ENCODE measurements around the gene PLEKHG4.
A peak's percentile ranks its signal among the peaks of the same experiment; 100 is the strongest.

Gene PLEKHG4, protein sequence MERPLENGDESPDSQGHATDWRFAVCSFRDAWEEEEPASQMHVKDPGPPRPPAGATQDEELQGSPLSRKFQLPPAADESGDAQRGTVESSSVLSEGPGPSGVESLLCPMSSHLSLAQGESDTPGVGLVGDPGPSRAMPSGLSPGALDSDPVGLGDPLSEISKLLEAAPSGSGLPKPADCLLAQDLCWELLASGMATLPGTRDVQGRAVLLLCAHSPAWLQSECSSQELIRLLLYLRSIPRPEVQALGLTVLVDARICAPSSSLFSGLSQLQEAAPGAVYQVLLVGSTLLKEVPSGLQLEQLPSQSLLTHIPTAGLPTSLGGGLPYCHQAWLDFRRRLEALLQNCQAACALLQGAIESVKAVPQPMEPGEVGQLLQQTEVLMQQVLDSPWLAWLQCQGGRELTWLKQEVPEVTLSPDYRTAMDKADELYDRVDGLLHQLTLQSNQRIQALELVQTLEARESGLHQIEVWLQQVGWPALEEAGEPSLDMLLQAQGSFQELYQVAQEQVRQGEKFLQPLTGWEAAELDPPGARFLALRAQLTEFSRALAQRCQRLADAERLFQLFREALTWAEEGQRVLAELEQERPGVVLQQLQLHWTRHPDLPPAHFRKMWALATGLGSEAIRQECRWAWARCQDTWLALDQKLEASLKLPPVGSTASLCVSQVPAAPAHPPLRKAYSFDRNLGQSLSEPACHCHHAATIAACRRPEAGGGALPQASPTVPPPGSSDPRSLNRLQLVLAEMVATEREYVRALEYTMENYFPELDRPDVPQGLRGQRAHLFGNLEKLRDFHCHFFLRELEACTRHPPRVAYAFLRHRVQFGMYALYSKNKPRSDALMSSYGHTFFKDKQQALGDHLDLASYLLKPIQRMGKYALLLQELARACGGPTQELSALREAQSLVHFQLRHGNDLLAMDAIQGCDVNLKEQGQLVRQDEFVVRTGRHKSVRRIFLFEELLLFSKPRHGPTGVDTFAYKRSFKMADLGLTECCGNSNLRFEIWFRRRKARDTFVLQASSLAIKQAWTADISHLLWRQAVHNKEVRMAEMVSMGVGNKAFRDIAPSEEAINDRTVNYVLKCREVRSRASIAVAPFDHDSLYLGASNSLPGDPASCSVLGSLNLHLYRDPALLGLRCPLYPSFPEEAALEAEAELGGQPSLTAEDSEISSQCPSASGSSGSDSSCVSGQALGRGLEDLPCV

GRCh38 chr16:67279296-67280089 lies at the start of gene PLEKHG4:
PLEKHG4 (plus strand) TSS chr16:67279532; CDS start chr16:67280045, 513 bp downstream.
- peak; percentile 23 for DNase-seq

DNA sequence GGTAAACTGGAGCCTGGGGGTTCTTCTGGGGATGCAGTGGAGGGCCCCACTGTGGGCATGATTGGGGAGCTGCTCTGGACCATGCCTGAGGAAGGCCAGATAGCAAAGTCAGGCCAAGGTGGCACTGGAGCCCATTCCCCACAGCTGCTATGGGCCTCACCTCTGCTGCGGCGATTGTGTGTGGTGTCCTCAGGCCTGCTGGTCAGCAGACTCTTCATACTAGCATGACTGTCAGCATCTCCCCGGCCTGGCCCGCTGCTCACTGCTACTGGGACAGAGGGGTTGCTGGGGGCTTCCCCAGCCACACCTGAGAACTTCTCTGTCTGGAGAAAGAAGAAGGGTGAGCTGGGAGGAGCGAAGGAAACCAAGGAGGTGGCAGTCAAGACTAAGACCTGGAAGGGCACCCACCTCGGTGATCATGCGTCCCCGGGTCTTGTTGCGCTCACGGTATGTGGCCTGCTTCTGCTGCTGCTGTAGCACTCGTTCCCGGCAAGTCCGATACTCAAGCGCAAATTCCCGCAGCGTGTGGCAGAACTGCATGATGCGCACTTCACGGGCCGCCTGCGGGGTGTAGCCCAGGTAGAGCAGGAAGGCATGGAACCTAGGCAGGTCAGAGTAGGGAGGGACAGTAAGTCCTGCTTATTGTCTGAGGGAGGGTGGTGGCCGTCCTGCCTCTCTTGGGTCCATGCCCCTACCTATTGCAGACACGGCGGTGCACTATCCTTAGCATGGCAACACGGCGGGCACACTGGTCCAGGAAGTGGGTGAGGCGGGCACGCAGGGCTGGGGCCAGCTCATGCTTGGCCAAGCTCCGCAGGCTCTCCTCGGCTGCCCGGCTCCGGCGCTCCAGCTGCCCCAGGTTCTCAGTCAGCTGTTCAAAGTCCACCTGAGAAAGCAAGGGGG lies 49.2 kb upstream of the PLEKHG4 start:
- DNase-seq = no peak

DNA sequence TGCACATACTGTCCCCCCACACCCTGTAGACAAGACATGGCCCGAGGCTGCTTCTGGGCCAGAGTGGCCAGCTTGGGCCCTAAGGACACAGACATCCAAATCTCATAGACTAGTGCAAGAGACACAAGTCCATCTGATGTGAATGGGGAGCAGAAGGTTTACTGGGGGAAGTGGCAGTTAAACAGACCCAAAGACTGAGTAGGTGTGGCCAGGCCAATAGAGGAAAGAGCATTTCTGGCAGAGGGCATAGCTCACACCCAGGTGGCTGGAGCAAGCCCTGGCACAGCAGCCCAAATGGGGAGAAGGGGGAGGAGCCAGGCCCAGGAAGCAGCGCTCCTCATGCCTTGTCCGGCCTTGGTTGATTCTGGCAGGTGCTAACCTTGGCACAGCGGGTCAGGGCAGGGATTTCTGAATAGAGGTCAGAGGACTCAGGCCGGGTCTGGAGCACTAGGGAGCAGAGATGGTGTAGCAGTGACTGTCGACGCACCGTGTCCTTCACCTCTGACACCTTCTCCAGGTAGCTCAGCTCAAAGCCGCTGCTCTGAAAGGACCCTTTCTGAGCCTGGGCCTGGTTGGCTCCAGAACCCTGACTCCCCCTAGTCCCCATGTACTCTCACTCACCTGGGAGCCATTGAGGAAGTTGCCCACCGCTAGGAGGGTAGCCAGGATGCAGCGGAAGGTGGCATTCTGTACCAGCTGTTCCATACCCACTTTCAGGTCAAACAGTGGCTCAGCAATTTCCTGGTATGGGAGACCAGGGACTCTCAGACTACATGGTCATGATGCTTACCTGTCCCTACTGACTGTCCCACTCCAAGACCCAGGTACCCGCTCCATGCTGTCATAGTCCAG lies 48.3 kb upstream of the PLEKHG4 start:
- no peak for DNase-seq

DNA sequence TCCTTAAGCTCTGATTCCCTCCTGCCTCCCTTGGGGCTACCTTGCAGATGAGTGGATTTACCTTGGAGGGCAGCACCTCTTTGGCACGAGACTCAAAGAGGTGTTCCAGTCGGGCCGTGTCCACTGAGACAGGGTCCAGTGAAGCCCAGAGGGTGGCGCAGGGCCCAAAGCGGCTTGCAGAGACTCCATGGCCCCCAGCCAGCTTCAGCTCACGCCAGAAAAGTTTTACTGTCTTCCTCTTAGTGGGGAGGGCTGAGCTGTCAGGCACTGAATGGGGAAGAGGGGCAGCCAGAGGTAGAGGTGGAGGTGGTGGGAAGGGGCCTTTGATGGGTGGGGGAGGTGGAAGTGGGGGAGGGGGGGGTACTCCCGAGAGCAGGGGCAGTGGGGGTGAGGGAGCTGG lies 45.7 kb upstream of the PLEKHG4 start:
- no peak for DNase-seq

GRCh38 chr16:67234180-67234597 lies 45.1 kb upstream of the PLEKHG4 start:
- no peak for DNase-seq

GRCh38 chr16:67235816-67236562 lies 43.3 kb upstream of the PLEKHG4 start:
- no peak for DNase-seq

GRCh38 chr16:67236563-67237395 lies 42.6 kb upstream of the PLEKHG4 start:
- DNase-seq = no peak

DNA sequence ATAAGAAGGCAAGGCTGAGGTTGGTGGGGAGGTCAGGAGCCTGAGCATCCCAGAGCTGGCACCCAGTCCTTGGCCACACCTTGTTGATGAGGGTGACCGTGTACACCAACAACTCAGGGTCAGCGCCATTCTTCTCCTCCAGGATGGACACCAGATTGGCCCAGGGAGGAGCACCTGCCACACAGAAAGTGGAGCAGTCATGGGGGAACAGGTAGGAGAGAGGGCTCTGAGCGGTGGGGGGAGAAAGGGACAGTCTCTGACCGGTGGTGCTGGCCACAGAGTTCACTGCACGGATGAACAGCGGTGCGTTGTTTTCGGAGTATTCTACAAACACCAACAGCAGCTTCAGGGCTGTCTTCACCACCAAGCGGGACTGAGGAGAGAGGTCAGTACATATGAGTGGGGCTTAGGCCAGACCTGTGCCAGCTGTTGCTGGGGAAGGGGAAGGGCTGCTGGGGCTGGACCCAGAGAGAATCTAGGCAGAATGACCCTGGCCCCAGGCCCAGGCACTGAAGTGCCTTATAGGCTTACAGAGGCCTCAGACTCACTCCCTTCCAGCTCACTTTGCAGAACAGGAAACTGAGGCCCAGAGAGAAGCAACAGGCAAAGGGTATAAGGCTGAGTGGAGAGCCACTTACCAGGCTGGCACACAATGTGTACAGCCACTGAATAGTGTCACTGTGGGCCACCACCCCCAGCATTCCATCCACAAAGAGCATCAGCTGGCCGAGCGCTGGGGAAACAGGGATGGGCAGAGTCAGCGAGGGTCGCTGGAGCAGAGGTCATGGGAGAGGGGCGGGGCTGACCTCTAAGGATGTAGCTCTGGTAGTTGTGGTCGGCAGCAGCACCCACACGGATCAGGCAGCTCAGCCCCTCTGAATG lies 41.7 kb upstream of the PLEKHG4 start:
- DNase-seq = no peak

DNA sequence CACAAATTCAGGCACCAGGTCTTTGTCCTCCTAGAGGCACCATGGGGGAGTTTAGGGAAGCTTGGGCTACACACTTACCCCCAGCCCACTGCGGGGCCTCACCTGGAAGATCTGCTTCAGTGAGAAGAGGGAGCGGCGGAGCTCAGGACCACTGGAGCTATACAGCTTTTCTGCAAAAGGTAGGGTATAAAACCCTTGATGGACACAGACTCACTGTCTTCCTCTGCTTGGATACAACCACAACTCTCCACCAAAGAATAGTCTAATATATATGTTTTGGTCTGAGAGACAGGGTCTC lies 41.1 kb upstream of the PLEKHG4 start:
- DNase-seq = no peak

- DNase-seq = no peak
Observed at GRCh38 chr16:67238806-67239470, 40.4 kb upstream of the PLEKHG4 start.

DNA sequence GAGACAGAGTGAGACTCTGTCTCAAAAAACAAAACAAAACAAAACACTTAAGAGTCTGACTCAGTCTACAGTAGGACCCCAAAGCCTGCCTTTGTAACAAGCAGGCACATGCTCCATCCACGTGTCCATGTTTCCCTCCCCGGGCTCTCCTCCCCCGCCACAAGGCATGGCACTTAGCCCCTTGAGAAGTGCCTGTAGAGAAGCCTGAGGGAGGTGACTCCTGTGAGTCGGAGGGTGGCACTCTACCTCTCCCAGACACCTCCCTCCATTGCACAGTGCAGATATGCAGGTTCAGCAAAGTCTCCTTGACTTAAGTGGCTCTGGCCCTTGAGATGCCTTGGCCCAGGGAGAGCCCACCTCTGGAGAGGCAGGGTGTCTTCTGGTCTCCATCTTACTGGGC lies 38.8 kb upstream of the PLEKHG4 start:
- no peak for DNase-seq

DNA sequence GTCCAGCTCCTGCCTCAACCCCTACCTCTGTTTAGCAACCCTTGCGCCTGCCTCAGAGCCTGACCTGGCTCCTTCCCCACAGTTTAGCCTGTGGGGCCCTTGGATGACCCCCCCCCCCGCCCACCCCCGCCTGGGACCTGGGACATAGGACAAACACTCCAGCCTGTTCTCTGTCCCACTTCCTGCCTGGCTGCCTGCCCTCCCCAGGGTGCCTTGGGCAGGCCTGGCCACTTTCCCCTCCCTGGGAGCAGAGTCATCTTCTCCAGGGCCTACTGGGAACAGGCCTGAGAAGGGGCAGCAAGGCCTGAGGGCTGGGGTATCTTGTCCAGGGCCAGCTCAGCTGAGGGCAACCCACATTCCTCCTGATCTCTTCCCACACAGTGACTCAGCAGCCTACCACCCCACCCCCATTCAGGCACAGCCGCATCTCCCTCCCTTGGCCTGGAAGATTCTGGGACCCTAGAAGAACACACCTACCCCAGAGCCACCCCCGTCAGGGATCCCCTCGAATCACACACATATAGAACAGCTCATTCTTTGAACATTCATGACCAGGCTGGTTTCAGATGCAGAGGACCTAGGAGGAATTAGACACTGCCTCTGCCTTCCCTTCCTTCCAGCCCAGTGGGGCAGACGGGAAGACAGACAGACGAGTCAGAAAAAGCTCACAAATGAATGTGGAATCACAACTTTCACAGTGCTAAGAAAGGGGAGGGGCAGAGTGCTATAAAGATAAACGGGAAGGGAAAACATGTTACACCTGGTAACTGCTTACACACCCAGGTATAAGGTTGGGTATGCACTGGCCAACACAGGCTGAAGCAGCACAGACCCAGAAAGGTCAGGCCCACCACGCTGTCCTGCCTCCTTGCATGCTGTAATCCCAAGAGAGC lies 38.1 kb upstream of the PLEKHG4 start:
- DNase-seq = no peak

DNA sequence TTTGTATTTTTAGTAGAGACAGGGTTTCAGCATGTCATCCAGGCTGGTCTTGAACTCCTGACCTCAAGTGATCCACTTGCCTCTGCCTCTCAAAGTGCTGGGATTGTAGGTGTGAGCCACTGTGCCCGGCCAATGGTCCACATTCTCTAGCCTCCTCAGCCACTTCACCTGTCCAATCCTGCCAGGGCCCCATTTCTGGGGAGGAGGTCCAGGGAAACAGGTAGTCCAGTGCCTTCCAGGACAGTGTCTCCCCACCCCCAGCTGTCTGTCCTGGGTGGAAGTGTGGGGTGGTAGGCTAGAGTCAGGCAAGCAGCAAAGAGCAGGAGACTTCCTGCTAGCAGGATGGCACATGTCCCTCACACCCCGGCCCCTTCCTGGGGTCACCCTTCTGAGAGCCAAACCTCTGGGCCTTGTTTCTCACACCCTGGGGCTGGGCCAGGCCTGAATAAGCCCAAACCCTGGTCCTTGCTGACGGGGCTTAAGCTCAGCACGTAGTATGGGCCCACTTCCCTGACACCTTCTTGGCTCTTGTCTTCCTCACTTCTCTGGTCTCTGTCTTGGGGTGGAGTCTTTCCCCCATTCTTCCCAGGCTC lies 37.1 kb upstream of the PLEKHG4 start:
- no peak for DNase-seq

- no peak for DNase-seq
Observed at GRCh38 chr16:67243481-67243880, 35.9 kb upstream of the PLEKHG4 start.

GRCh38 chr16:67244387-67245185 lies 34.7 kb upstream of the PLEKHG4 start:
- no peak for DNase-seq
